ENCODE data around the gene DMD.

DMD gene

DNA sequence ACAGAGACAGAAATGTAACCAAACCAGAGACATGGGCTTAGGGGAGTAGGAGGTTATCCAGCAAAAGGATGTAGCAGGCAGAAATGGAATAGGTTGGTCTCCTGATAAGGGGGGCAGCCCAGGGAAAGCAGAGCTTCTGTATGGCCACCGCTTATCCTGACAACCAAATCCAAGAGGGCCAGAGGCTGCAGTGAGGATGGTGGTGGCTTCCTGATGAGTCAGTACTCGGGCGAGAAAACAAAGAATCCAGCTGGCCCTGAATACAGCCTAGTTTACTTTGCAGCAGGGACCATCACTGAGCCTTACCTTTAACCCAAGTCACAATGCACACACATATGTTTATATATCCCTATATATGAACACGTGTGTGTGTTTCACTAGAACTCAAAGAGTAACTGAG lies 2009.8 kb downstream of the DMD start:
- Histone ChIP-seq H3K9me3 (no peaks in the 10 kb centered on the region; the same call in 1 of the 2 replicates), H3K4me1 (no peaks in the 10 kb centered on the region), H3K27ac (no peak overlapping the region), H3K9ac (no peak overlapping the region), H3K36me3 (peaks cover 79% of the 10 kb centered on the region), H3K4me3 (no peak overlapping the region), H3K4me2 (no peak overlapping the region), H3K27me3 (peaks cover 83% of the 10 kb centered on the region), H4K20me1 (no peaks in the 10 kb centered on the region; the same call in 1 of the 2 replicates)
- no peak for TF ChIP-seq Cebpa-rat (IDR thresholded peaks at IDR 0.05)

DNA sequence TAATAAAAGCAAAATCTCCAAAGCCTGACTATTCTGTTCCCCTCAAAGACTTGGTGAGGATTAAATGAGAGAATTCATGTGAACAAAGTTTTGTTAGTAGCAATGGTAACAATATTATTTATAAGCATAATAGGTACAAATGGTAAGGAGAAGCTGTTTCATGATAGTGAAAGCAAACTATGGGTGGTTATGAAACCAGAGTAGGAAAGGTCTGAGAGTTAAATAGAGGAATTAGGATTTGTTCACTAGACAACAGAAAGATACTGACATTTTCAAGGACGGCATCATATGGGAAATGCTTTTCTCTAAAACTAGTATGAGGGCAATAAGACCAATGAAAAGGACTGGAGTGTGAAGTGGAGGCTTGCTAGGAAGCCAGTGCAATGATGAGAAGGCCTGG lies 2010.9 kb downstream of the DMD start:
- H4K20me1 ChIP-seq = no peaks in the 10 kb centered on the region; the same call in 1 of the 2 replicates
- no peak overlapping the region for H3K4me3 ChIP-seq
- H3K27ac ChIP-seq = no peak overlapping the region
- H3K36me3 ChIP-seq = peaks cover 73% of the 10 kb centered on the region
- peaks cover 83% of the 10 kb centered on the region for H3K27me3 ChIP-seq
- H3K9me3 ChIP-seq = no peaks in the 10 kb centered on the region; the same call in 1 of the 2 replicates
- no peak for TF ChIP-seq Cebpa-rat (IDR thresholded peaks at IDR 0.05)
- H3K4me1 ChIP-seq = no peaks in the 10 kb centered on the region
- no peak overlapping the region for H3K9ac ChIP-seq
- H3K4me2 ChIP-seq = no peak overlapping the region

GRCh38 chrX:31199840-31200114 lies 2011.6 kb downstream of the DMD start:
- no peaks in the 10 kb centered on the region; the same call in 1 of the 2 replicates for H3K9me3 ChIP-seq
- no peak for TF ChIP-seq Cebpa-rat (IDR thresholded peaks at IDR 0.05)

GRCh38 chrX:31199056-31199839 lies 2012.1 kb downstream of the DMD start:
- peaks cover 83% of the 10 kb centered on the region for H3K27me3 ChIP-seq
- H3K4me1 ChIP-seq = peaks cover 11% of the 10 kb centered on the region; the same call in 1 of the 2 replicates
- TF ChIP-seq Cebpa-rat (IDR thresholded peaks at IDR 0.05) = no peak
- H3K4me3 ChIP-seq = no peak overlapping the region
- H3K36me3 ChIP-seq = peaks cover 63% of the 10 kb centered on the region
- H3K27ac ChIP-seq = no peak overlapping the region
- no peaks in the 10 kb centered on the region; the same call in 1 of the 2 replicates for H3K9me3 ChIP-seq
- no peak overlapping the region for H3K9ac ChIP-seq
- no peaks in the 10 kb centered on the region; the same call in 1 of the 2 replicates for H4K20me1 ChIP-seq
- H3K4me2 ChIP-seq = no peak overlapping the region

More at GRCh38 chrX:31199840-31200114, 2011.6 kb downstream of the DMD start:
- Histone ChIP-seq H3K4me3 (no peak overlapping the region), H3K4me2 (no peak overlapping the region), H4K20me1 (no peaks in the 10 kb centered on the region; the same call in 1 of the 2 replicates), H3K36me3 (peaks cover 68% of the 10 kb centered on the region), H3K9ac (no peak overlapping the region), H3K27me3 (peaks cover 83% of the 10 kb centered on the region), H3K4me1 (peaks cover 6% of the 10 kb centered on the region; the same call in 1 of the 2 replicates), H3K27ac (no peak overlapping the region)

DNA sequence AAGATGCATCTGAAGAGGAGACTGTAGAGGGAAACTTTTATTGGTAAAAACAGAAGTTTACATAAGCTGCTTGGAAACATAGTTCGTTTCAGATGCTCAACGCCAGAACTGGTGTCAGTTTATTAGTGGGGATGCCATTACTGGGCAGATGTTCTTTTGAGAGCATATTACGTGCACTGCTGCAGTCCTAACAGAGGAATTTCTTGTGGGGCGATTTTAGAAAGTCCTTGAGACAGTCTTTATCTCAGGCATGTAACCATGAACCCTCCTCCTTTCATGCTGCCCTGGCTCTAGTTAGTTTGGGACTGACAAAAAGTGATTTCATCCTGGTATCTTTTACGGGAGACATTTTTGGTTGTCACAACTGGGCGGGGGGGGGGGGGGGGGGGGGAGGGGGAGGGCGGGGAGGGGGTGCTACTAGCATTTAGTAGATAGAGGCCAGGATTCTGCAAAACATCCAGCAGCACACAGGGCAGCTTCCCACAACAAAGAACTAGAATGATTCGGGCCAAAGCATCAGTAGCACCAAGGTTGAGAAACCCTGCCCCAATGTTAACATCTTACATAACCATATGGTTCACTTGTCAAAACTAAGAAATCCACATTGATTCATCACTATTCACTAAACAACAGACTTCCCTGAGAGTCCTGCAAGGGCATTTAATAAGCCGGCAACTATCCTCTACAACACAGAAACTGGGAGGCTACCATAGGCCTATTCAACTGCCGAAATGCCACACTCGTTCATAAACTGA lies 2021.0 kb downstream of the DMD start:
- H3K4me2 ChIP-seq = no peak overlapping the region
- H3K9me3 ChIP-seq = no peaks in the 10 kb centered on the region
- H3K27me3 ChIP-seq = peaks cover 98% of the 10 kb centered on the region
- H3K27ac ChIP-seq = no peak overlapping the region
- H3K4me3 ChIP-seq = no peak overlapping the region
- no peak for TF ChIP-seq Cebpa-rat (IDR thresholded peaks at IDR 0.05)
- peaks cover 9% of the 10 kb centered on the region; the same call in 1 of the 2 replicates for H4K20me1 ChIP-seq
- H3K36me3 ChIP-seq = peaks cover 5% of the 10 kb centered on the region; the same call in 1 of the 2 replicates
- H3K4me1 ChIP-seq = peaks cover 11% of the 10 kb centered on the region; the same call in 1 of the 2 replicates
- no peak overlapping the region for H3K9ac ChIP-seq

DNA sequence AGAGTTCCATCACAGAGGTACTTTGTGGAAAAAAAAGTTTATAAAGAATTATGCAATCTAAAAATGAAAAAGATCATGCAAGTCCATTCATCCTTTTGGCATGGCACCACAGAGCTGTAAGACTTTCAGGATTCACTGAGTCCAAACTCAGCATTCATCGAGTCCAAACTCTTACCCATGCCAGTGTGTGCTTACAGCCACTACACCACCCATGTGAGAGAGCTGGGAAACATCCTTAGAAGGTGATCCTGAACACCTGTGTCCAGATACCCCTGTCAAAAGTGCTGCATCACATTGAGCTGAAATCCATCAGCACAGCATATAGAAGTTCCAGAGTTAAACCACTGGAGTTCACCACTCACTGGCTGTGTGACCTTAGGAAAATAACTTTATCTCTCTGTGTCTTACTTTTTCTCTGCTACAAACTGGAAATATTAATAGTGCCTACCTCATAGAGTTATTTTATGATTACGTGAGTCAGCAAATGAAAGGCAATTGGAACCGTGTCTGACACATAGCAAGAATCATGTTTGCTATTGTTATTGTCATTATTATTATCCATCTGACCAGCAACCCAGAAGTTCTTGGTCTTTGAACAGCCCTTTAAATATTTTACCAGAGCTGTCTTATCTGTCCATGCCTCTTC lies 2024.5 kb downstream of the DMD start:
- H4K20me1 ChIP-seq = peaks cover 18% of the 10 kb centered on the region; the same call in 1 of the 2 replicates
- peaks cover 89% of the 10 kb centered on the region for H3K27me3 ChIP-seq
- no peak for TF ChIP-seq Cebpa-rat (IDR thresholded peaks at IDR 0.05)
- H3K36me3 ChIP-seq = peaks cover 12% of the 10 kb centered on the region; the same call in 1 of the 2 replicates
- H3K4me3 ChIP-seq = no peak overlapping the region
- no peaks in the 10 kb centered on the region for H3K9me3 ChIP-seq
- no peak overlapping the region for H3K4me2 ChIP-seq
- no peak overlapping the region for H3K9ac ChIP-seq
- H3K4me1 ChIP-seq = no peaks in the 10 kb centered on the region
- no peak overlapping the region for H3K27ac ChIP-seq

DNA sequence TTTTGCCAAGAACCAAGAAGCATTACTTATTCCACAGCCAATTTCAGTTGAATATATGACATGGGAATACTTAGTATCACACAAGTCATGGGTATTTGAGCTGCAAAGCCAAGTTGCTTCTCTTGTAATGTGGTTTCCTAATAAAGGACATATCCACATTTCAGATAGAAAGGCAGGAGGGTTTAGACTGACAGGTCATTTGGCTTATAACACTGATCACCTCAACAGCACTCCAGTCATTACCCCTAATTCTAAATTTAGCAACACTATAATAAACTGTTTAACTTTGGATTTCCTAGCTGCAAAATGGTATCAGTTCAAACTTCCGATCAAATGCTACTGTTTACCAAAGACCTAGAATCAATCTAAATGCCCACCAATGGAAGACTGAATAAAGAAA lies 2025.5 kb downstream of the DMD start:
- no peak for TF ChIP-seq Cebpa-rat (IDR thresholded peaks at IDR 0.05)
- H3K4me1 ChIP-seq = no peaks in the 10 kb centered on the region

GRCh38 chrX:31181377-31182000 lies 2029.9 kb downstream of the DMD start:
- H3K27me3 ChIP-seq = peaks cover 92% of the 10 kb centered on the region
- H3K4me1 ChIP-seq = no peaks in the 10 kb centered on the region
- no peak overlapping the region for H3K4me2 ChIP-seq
- H3K36me3 ChIP-seq = peaks cover 26% of the 10 kb centered on the region
- no peak overlapping the region for H3K27ac ChIP-seq
- no peak overlapping the region for H3K9ac ChIP-seq
- H4K20me1 ChIP-seq = peaks cover 19% of the 10 kb centered on the region; the same call in 1 of the 2 replicates
- TF ChIP-seq Cebpa-rat (IDR thresholded peaks at IDR 0.05) = no peak
- no peak overlapping the region for H3K4me3 ChIP-seq
- H3K9me3 ChIP-seq = no peaks in the 10 kb centered on the region

More for the DNA sequence above, 2025.5 kb downstream of the DMD start:
- H3K9me3 ChIP-seq = no peaks in the 10 kb centered on the region
- H3K4me2 ChIP-seq = no peak overlapping the region
- peaks cover 89% of the 10 kb centered on the region for H3K27me3 ChIP-seq
- peaks cover 7% of the 10 kb centered on the region; the same call in 1 of the 2 replicates for H3K36me3 ChIP-seq
- H3K4me3 ChIP-seq = no peak overlapping the region
- H4K20me1 ChIP-seq = peaks cover 18% of the 10 kb centered on the region; the same call in 1 of the 2 replicates
- H3K9ac ChIP-seq = no peak overlapping the region
- no peak overlapping the region for H3K27ac ChIP-seq

DNA sequence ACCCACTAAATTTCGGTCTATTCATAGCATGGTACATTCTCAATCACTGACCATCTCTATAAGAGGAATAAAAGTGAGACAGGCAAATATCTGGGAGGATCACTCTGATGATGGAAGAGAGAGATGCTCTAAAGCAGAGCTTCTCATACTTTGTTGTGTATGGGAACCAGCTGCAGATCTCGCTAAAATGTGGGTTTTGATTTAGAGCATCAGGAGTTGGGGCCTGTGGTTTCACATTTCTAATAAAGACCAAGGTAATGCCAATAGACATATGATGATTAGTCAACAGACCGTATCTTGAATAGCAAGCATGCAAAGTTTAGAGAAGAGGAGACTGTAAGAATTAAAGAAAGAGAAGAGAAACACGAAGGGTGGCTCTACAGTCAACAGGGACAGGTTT lies 2032.1 kb downstream of the DMD start:
- Histone ChIP-seq H3K4me1 (no peaks in the 10 kb centered on the region), H3K27ac (no peak overlapping the region), H4K20me1 (peaks cover 25% of the 10 kb centered on the region; the same call in 1 of the 2 replicates), H3K4me2 (no peak overlapping the region), H3K4me3 (no peak overlapping the region), H3K36me3 (peaks cover 26% of the 10 kb centered on the region), H3K27me3 (peaks cover 100% of the 10 kb centered on the region), H3K9me3 (no peaks in the 10 kb centered on the region), H3K9ac (no peak overlapping the region)
- no peak for TF ChIP-seq Cebpa-rat (IDR thresholded peaks at IDR 0.05)
